ENCODE measurements around the gene U2AF1L4.

DNA sequence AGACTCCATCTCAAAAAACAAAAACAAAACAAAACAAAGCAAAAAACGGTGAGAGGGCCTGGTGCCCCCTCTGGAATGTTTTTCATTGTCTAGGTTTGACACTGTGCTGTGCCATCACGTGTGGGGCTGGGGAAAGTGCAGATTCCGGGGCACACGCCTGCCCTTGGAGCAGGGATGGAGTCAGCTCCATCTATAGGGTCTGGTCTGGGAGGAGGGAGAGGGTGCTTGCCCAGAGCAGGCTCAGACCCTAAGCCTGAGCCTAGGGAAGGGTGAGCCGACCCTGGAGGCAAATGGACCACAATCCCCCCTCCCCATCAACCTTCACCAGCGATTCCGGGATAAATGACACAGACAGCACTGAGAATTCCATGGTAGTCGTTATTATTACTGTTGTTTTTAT lies 51.8 kb downstream of the U2AF1L4 start:
- TF ChIP-seq, protein P1, sequence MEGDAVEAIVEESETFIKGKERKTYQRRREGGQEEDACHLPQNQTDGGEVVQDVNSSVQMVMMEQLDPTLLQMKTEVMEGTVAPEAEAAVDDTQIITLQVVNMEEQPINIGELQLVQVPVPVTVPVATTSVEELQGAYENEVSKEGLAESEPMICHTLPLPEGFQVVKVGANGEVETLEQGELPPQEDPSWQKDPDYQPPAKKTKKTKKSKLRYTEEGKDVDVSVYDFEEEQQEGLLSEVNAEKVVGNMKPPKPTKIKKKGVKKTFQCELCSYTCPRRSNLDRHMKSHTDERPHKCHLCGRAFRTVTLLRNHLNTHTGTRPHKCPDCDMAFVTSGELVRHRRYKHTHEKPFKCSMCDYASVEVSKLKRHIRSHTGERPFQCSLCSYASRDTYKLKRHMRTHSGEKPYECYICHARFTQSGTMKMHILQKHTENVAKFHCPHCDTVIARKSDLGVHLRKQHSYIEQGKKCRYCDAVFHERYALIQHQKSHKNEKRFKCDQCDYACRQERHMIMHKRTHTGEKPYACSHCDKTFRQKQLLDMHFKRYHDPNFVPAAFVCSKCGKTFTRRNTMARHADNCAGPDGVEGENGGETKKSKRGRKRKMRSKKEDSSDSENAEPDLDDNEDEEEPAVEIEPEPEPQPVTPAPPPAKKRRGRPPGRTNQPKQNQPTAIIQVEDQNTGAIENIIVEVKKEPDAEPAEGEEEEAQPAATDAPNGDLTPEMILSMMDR (IDR thresholded peaks at IDR 0.05) = no peak
- TF ChIP-seq POLR2A (IDR thresholded peaks at IDR 0.05) (no peak), POLR2AphosphoS5 (IDR thresholded peaks at IDR 0.05) (no peak)
